DMS 273 (cell line): ENCODE measurements around the gene HTR2C.
A peak's percentile ranks its signal among the peaks of the same experiment; 100 is the strongest.
"Not testable (repeated sequence)": the region's sequence is repeated elsewhere in the genome, so short reads cannot be mapped to it uniquely, and the experiment has no call there.

ENCODE experiments used
- DNase-seq: peaks from one replicate; lab custom pipeline; 2025; ENCODE audit not compliant: unreplicated experiment; lab: John Stamatoyannopoulos, UW

The HTR2C gene

DNA sequence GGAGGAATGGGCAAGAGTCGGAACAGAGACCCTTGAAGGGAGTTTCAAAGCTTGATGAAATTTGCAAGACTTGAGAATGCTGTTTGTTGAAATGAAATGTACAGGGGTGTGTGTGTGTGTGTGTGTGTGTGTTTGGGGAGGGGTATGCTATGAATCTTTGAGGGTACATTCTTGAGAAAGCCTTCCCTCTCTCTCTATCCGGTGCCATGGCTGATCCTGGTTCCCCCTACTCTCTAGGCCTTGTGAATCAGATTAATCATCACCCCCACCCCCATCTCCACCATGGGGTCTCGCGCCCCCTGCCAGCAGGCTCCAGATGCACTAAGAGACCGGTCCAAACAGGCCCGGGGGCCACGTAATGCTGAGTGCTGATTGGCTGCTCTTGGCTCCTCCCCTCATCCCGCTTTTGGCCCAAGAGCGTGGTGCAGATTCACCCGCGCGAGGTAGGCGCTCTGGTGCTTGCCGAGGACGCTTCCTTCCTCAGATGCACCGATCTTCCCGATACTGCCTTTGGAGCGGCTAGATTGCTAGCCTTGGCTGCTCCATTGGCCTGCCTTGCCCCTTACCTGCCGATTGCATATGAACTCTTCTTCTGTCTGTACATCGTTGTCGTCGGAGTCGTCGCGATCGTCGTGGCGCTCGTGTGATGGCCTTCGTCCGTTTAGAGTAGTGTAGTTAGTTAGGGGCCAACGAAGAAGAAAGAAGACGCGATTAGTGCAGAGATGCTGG is at the start of gene HTR2C:
TSS of gene HTR2C (plus strand) at position 441 of the 729 bp plus-strand sequence. CDS start 142,851 bp downstream, outside the sequence.
- DNase-seq = no peak

DNA sequence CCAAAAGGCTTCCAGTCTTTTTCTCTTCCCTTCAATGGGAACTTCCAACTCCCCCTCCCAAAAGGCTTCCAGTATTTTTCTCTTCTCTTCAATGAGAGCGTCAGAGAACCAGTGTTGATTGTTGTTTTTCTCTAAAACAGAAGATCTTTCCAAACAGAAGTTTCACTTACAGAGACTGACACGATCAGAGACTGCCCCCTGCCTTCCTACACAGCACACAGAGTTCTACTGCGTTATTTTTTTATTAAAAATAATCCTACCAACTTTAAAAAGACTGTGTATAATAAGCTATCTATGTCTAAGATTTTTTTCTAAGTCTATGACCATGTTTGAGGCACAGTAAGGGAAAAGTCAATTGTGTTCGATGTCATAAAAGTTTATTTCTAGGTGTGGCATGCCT is 3.5 kb upstream of the HTR2C start:
- no peak for DNase-seq

DNA sequence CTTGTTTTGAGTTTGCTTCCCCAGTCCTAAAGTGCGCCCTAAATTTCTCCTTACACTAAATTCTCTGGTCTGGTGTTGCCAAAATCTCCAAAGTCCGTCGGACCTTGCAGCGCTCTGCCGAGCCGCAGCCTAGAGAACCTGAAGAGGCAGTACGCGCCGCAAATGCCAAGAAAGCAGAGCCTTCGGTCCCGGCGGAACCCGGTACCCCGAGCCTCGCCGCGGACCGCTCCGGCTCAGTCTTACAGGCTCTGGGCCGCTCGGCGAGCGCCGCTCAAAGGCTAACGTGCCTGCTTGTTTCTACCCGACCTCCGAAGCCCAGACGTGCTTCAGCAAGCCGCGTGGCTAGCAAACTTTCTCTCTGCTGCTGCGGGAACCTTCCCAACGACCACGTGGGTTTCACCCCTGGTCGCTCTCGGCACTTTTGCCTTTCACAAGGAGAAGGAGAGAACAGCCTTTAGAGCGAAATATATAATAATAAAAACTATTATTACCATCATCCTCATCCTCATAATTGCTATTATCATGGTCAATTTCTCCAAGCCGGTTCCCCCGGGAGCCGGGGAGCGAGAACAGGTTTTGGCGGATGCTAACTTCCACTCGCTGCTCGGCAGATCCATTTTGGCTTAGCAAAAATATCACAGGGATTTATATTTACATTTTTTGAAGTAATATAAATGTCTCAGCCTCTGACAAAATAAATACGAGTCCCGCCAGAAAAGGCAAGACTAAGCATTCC is 2.2 kb upstream of the HTR2C start:
- DNase-seq = no peak

DNA sequence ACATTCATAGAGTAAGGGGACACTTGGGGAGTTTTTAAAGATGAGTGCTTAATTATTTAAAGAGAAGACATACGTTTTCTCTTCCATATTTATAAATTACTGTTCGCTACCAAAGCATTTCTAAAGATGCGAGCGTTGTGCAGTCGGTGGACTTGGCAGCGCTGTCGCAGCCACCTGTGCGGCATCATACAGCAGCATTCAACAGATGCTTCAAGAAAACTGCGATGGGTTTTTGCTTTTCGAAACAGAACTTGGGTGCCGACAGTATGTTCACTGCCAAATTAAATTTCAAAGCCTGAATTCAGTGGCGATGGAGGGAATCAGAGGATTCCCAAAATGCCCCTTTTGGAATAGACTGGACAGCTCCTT is 1.6 kb upstream of the HTR2C start:
- DNase-seq = no peak

DNA sequence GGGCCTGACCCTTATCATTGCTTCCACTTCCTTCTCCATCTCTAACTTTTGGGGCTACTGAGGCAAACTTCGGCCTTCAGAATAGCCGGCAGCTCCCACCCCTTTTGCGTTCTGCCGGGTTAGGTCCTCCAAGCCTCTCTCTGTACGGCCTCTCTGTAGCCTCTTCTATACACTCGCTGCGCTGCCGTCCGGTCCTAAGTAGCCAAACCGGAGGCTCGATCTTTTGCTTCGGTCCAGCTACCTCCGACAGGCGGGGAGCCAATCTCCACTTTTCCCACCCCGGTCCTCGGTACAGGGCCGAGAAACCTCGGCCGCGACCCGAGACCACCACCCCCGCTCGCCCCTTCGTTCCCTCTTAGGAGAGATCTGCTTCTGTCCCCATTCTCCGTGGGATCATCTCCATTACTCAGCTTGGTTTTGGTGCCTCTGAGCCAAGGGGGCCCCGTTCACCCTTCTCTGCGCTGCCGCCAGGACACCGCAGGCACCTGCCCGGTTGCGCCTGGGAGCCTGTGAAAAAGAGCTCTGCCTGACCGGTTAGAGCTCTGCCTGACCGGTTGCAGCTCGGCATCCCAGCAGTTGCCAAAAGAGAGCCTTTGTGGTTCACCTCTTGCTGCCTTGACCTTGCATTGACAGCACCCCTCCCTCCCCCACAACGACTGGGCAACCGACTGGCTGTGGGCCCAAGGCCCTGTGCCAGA is 1.0 kb upstream of the HTR2C start:
- DNase-seq = no peak

DNA sequence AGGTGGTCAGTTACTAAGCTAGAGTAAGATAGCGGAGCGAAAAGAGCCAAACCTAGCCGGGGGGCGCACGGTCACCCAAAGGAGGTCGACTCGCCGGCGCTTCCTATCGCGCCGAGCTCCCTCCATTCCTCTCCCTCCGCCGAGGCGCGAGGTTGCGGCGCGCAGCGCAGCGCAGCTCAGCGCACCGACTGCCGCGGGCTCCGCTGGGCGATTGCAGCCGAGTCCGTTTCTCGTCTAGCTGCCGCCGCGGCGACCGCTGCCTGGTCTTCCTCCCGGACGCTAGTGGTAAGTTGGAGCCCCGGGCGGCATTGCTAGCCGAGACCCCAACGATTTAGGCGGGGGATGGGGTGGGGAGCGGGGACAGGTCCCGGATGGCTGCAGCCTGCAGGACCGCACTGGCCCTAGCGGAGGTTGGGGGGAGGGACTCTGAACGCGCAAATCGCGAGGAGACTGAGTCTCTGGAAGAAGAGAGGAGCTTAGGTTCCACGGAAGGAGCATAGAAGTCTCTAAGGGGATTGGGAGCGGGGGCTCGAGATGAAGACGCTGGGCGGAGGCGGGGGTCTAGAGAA is 573 bp downstream of the HTR2C start:
- no peak for DNase-seq

DNA sequence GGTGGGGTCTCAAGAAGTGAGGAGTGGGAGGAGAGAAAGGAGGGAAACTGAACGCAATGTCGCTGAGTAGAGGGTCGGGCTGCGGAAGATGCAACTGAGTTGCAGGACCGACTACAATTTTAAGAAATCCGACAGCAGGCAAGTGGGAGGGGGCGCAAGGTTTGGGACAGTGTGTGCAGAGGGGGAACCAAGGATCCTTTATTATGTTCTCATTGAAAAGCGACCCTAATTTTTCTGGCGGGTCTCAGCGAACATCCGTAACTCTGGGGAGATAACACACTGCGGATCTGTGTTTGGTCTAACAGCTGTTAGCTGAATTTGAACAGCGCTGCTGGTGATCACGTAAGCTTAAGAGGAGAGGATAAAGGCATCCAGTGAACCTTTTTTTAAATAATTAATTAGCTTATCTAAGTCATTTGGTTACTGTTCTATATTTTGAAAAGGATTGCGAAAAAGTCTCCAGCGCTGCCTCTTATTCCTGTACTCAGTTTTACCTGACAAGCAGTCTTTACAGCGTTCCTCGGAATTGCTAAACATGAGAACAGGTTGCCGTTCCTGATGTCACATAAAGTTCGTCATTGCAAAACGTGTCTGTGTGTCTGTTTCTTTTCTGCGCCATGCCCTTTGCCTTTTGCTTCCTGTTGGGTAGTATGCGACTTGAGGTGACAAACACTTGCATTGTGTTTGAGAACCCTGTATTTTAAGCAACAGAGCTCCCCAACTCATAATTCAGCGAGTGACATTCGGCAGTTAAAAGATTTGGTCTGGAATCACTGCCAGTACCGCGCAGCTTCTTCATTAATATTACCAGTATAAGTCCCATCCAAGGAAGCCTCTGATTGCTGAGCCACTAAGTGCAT is 1.3 kb downstream of the HTR2C start:
- DNase-seq = no peak

DNA sequence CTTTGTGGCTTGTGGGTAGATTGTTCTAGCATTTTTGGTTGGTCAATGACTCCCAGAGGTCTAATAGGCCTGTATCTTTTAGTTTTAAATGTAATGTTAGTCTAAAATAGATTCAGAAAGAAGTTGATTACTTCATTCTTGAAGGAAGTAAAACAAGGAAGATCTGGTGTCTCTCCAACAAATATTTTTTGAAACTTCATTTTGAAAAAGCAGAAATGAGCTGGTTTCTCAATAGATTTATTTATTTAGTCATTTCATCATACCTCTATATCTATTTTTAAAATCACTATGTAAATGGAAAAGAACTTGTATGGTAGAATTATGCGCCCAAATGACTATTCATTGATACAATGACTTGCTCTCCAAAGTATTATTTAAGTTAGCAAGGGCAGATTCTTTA is 7.2 kb downstream of the HTR2C start:
- no peak for DNase-seq

DNA sequence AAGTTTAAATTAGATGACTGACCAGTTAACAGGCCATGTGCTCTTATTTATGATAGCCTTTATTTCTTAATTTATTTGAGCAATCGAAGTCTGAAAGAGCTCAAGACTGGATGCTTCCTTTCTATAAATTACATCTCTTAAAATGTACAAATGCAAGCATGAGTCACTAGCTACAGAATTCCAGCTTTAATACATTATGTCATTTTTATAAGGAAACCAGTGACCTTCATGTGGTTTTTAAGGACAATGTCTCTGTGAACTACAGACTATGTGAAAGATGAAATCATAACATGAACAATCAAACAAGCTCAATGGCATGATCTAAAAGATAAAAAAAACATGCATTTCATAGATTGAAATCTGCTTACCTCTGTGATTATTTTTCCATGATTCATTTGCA is 15.4 kb downstream of the HTR2C start:
- no peak for DNase-seq

DNA sequence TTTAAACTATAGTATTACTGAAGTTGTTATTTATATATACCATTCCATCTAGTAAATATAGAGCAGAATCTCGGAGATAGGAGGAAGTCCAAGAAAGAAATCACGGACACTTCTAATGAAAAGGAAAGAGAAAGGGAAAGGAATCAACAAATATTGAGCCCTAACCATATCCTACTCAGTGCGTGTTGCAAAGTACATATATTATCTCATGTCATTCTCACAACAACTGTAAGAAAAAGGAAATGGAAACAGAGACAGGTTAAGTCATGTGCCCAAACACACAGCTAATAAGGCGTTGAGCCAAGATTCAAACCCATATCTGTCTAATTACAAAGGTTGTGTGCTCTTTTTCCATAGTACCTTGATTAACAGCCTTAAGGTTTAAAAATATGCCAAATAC is 16.0 kb downstream of the HTR2C start:
- DNase-seq = no peak

DNA sequence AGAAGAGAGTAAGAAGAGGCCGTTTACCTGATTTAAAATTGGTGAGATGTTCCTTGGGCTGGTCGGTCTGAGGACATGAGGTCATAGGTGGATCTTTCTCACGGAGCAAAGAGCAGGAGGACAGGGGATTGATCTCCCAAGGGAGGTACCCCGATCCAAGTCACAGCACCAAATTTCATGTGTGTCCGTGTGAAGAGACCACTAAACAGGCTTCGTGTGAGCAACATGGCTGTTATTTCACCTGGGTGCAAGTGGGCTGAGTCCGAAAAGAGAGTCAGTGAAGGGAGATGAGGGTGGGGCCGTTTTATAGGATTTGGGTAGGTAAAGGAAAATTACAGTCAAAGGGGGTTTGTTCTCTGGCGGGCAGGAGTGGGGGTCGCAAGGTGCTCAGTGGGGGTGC is 22.7 kb downstream of the HTR2C start:
- not testable (repeated sequence) for DNase-seq

DNA sequence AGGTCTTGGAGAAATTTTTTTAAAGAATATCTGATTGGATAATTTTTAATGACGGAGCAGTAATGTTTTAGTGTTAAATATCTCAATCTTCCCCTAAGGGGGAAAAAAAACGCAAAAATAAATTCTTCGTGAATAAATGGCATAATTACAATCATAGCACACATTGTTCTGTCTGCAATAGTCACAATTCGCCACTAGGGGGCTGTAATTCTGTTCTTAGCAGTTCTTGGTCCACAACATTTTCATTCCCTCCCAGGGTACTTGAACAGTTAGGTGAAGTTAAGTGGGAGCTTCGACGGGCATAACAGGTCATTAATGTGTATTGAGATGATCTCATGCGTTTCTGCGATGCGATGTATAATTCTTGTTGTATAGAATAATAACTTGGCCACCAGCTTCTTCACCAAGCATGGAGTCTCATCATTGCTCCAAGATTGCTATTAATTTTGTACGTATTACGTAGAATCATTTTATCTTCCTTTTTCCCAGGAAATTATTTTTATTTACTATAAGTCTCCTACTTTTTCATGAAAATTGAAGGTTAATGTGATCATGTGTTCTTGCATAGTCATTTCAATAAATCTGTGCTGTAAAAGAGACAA is 27.2 kb downstream of the HTR2C start:
- peak; percentile 75 for DNase-seq

DNA sequence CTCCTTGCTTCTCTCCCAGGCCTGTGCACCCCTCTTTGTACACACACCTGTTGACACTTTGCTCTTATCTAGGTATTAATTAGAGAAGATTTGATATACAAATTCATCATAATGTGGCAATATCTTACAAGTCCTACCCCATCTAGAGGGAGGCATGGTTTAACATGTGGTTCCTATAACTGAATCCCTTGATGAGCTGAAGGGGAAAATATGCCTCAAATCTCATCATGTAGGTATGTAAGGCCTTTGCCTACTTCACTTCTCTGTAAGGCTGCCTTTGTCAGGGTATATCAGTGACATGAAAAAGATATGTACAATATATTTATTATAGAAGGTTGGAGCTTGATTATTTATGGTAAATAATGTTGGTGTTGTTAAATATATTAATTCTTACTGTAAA is 31.9 kb downstream of the HTR2C start:
- DNase-seq = no peak

DNA sequence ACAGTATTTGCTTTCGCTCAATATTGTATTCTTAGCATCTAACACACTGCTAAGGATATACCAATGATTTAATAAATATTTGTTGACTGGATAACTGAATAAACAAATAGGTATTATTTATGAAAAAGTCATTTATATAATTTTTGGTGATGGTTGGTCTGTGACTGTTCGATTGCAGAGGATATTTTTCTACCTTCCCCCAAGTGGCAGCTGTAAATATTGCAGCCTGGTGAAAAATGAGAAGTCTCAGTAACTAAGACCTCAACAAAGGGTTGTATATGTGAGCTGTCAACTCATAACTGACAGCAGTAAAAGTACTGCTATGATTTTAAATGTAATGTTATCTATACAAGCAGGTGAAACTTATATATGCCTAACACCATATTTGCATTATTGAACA is 36.0 kb downstream of the HTR2C start:
- DNase-seq = peak; percentile 32

DNA sequence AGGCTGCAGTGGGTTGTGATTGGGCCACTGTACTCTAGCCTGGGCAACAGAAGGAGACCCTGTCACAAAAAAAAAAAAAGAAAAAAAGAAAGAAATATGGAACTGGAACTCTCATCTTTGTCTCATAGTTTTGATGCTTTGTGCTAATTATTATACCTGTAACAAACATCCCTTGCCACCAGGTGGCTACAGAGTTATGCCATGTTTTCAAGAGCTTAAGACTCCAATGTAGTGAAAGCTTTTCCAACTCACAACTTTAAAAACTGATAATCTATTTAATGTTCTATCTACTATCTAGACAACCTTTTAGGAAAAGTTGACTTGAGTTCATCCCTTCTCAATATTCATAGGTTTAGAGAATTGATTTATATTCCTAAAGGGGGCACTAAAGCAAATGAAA is 42.4 kb downstream of the HTR2C start:
- DNase-seq = peak; percentile 19

DNA sequence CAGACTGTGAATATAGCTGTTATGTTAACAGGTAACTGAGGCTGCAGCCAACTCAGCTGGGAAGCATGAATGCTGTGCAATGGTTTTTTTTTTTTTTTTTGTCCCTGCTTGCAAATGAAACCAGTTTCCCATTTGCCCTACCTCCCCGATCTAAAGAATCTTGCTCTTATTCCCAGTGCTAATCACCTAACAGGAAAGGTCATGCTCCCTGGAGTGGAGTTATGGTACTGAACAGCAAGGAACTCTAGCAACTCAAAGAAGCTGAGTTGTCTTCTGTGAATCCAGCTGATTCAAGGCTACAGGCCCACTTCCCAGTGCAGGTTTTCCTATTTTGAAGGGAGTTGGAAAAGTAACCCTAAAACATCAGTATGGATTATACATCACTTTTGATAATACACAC is 52.1 kb downstream of the HTR2C start:
- no peak for DNase-seq

DNA sequence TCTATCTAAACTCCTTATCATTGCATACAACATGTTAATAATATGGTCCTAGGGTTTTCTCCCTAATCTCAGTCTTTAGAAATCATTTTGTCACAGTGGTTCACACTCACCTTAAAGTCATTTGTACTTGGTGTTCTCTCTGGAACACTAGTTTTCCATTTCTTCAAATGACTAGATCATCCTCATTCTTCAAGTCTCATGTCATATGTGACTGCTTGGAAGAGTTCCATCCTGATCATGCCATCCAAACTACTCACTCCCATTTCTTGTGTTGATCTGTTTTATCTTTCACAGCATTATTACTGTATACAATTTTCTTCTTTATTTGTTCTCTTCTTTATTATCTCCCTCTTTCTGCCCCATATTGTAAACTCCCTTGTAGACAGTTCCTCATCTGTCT is 66.5 kb downstream of the HTR2C start:
- DNase-seq = no peak

DNA sequence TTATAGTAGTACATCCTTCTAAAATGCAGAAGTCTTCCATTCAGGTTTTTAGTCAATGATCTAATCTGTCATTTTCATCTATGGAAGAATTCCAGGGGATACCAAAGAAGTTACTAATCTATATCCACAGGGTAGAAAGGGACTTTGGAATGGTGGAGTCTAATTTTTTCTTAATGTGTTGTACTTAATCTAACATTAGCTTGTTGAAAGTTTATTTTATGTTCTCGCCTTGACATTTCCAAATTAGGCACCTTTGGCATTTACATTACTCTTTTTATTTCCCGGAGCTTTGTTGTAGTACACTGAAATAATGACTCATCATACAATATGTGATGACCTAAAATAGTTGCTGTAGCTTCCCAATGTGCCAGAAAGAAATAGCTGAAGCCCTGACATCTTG is 91.5 kb downstream of the HTR2C start:
- no peak for DNase-seq

DNA sequence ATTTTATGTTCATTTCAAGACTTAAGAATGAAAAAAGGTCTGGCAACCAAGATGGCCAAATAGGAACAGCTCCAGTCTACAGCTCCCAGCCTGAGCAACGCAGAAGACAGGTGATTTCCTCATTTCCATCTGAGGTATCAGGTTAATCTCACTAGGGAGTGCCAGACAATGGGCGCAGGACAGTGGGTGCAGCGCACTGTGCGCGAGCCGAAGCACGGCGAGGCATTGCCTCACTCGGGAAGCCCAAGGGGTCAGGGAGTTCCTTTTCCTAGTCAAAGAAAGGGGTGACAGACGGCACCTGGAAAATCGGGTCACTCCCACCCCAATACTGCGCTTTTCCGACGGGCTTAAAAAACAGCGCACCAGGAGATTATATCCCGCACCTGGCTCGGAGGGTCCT is 116.6 kb downstream of the HTR2C start:
- not testable (repeated sequence) for DNase-seq

DNA sequence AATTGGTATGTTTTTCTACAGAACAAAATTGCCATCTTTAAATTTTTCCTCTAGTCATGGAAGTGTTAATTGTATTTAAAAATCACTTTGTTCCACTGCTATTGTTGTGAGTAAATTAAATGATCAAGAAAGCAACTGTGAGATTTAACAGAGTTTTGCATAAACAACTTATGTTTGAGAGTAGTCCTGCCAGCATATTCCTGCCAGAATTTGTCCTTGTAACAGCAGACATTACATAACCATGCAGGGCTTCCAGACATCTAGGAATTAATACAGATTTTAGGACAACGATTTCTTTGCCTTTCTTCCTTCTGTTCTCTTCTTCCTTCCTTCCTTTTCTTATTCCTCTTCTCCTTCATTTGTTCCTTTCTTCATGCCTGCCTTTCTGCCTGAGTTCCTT is 125.5 kb downstream of the HTR2C start:
- no peak for DNase-seq
